BLaER1 treated with 17β-estradiol and CSF1 and Interleukin-3, amounts not matched to agents 10 nM and 100 nM (cell line): ENCODE results near the gene CNTN2.

Experiments
- H3K27ac ChIP-seq, 11 experiments: shearing (Covaris generic); formaldehyde crosslinking; 2 replicates each; pipeline ENCODE4 v1.8.1; 2022
- H3K27me3 ChIP-seq, 11 experiments: shearing (Covaris generic); formaldehyde crosslinking; 2 replicates each; pipeline ENCODE4 v1.8.1; 2022
- H3K36me3 ChIP-seq, 11 experiments: shearing (Covaris generic); formaldehyde crosslinking; 2 replicates each; pipeline ENCODE4 v1.8.1; 2022
- H3K4me1 ChIP-seq, 10 experiments: shearing (Covaris generic); formaldehyde crosslinking; 2 replicates each; pipeline ENCODE4 v1.8.1; 2022
- H3K4me2 ChIP-seq, 11 experiments: shearing (Covaris generic); formaldehyde crosslinking; 2 replicates each; pipeline ENCODE4 v1.8.1; 2022
- H3K4me3 ChIP-seq, 10 experiments: shearing (Covaris generic); formaldehyde crosslinking; 2 replicates each; pipeline ENCODE4 v1.8.1; 2022
- H3K9ac ChIP-seq, 11 experiments: shearing (Covaris generic); formaldehyde crosslinking; 2 replicates each; pipeline ENCODE4 v1.8.1; 2022
- H3K9me3 ChIP-seq, 11 experiments: shearing (Covaris generic); formaldehyde crosslinking; replicated peaks in 1 of 11; 2 replicates each; pipeline ENCODE4 v1.8.1; 2022
- H4K20me1 ChIP-seq, 11 experiments: shearing (Covaris generic); formaldehyde crosslinking; 2 replicates each; pipeline ENCODE4 v1.8.1; 2022
- Cebpa-rat ChIP-seq, 11 experiments: shearing (Covaris generic); IDR thresholded peaks; 2 replicates each; pipeline ENCODE4 v1.8.1; 2022

CNTN2 gene

DNA sequence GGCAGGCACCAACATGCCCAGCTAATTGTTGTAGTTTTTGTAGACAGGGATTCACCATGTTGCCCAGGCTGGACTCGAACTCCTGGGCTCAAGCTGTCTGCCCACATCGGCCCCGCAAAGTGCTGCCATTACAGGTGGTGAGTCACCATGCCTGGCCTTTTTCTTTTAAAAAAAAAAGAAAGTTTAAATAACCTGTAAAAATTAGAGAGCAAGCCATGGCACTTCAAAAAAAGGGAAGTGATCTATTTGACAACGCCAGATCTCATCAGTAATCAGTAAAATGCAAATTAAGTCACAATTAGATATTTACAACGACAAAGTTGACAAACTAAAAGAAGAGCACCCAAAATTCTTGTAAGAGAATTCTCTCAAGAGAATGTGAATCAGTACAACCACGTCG lies 81.7 kb downstream of the CNTN2 start:
- Histone ChIP-seq H3K9ac (no peak overlapping the region), H3K36me3 (peaks cover 0 to 7% (median 0%) of the 10 kb centered on the region in 11 experiments; a peak in 3 of 22 replicates), H3K4me2 (no peak overlapping the region), H3K4me3 (no peak overlapping the region), H3K27ac (no peak overlapping the region), H4K20me1 (peaks cover 0 to 20% (median 13%) of the 10 kb centered on the region in 11 experiments; a peak in 10 of 22 replicates), H3K27me3 (no peaks in the 10 kb centered on the region), H3K4me1 (peaks cover 22 to 25% (median 23%) of the 10 kb centered on the region in 10 experiments), H3K9me3 (no peaks in the 10 kb centered on the region)
- no peak for TF ChIP-seq Cebpa-rat (IDR thresholded peaks at IDR 0.05)

DNA sequence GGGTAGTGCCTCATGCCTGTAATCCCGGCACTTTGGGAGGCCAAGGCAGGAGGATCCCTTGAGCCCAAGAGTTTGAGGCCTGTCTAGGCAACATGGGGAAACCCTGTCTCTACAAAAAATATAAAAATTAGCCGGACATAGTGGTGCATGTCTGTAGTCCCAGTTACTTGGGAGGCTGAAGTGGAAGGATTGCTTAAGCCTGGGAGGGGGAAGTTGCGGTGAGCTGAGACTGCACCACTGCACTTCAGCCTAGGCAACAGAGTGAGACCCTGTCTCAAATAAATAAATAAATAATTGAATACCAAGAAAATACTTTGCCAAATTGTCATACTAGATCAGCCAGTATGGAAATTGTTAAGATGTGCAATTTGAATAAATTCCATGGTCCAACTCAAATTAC lies 84.6 kb downstream of the CNTN2 start:
- no peaks in the 10 kb centered on the region for H3K27me3 ChIP-seq
- H3K4me3 ChIP-seq: no peak overlapping the region
- no peaks in the 10 kb centered on the region for H4K20me1 ChIP-seq
- H3K27ac ChIP-seq: no peak overlapping the region
- no peak overlapping the region for H3K4me2 ChIP-seq
- no peaks in the 10 kb centered on the region for H3K9me3 ChIP-seq
- H3K36me3 ChIP-seq: no peaks in the 10 kb centered on the region
- no peak for TF ChIP-seq Cebpa-rat (IDR thresholded peaks at IDR 0.05)
- no peak overlapping the region for H3K9ac ChIP-seq
- peaks cover 5 to 7% (median 7%) of the 10 kb centered on the region in 10 experiments; a peak in 18 of 20 replicates for H3K4me1 ChIP-seq
